ENCODE measurements around the gene ADAP1. TPM values are rescaled to one million over a fixed set of nuclear protein-coding genes. Genes with fewer than 3 reads are reported as not detected.

ADAP1 gene
- polyA plus RNA-seq, 1 experiment, result 0.87 TPM

- Histone ChIP-seq H3K4me3 (ENCODE audit: low read depth, low read length) (no peak overlapping the region), H3K27ac (ENCODE audit: low read depth, low read length) (no peak overlapping the region), H3K27me3 (ENCODE audit: control insufficient read depth, insufficient read depth, low read length) (peaks cover 4% of the 10 kb centered on the region), H3K9me3 (ENCODE audit: control insufficient read depth, insufficient read depth, low read length) (no peaks in the 10 kb centered on the region; the same call in 1 of the 2 replicates)
- TF ChIP-seq CTCF (IDR thresholded peaks at IDR 0.05; ENCODE audit: low read depth, low read length), result no peak
- CTCF ChIA-PET, result interaction anchor here (1.1 to 6.1 kb wide), 4 partner anchors 66 to 189 kb away, joined by 5 to 182 read pairs (median 22); no protein-coding TSS in a partner anchor
- DNase-seq (ENCODE audit: low read depth, low spot score), result no peak
- POLR2A ChIA-PET, result no interaction called here
These were observed 40.3 kb upstream of the ADAP1 start for GRCh38 chr7:994592-995308.

- Histone ChIP-seq H3K27ac (ENCODE audit: low read depth, low read length) (no peak overlapping the region), H3K9me3 (ENCODE audit: control insufficient read depth, insufficient read depth, low read length) (no peaks in the 10 kb centered on the region; the same call in 1 of the 2 replicates), H3K4me3 (ENCODE audit: low read depth, low read length) (no peak overlapping the region), H3K27me3 (ENCODE audit: control insufficient read depth, insufficient read depth, low read length) (peaks cover 4% of the 10 kb centered on the region)
- POLR2A ChIA-PET, result interaction anchor here (1.4 kb wide), 1 partner anchor 73 kb away, joined by 10 read pairs; no protein-coding TSS in a partner anchor
- CTCF ChIA-PET, result interaction anchor here (0.6 to 6.1 kb wide), 35 partner anchors 11 to 207 kb away, joined by 3 to 182 read pairs (median 6); partner anchors contain the start of genes COX19, CYP2W1, GPER1 and GPR146
- DNase-seq (ENCODE audit: low read depth, low spot score), result peak; percentile 91
- peak; percentile 99 for TF ChIP-seq CTCF (IDR thresholded peaks at IDR 0.05; ENCODE audit: low read depth, low read length)
These were observed 38.5 kb upstream of the ADAP1 start for GRCh38 chr7:992709-993607.

- H3K4me3 ChIP-seq (ENCODE audit: low read depth, low read length), result no peak overlapping the region
- H3K27ac ChIP-seq (ENCODE audit: low read depth, low read length), result no peak overlapping the region
- H3K9me3 ChIP-seq (ENCODE audit: control insufficient read depth, insufficient read depth, low read length), result no peaks in the 10 kb centered on the region; the same call in 1 of the 2 replicates
- TF ChIP-seq CTCF (IDR thresholded peaks at IDR 0.05; ENCODE audit: low read depth, low read length), result no peak
- DNase-seq (ENCODE audit: low read depth, low spot score), result no peak
- peaks cover 4% of the 10 kb centered on the region for H3K27me3 ChIP-seq (ENCODE audit: control insufficient read depth, insufficient read depth, low read length)
- CTCF ChIA-PET, result interaction anchor here (0.7 to 6.1 kb wide), 25 partner anchors 10 to 191 kb away, joined by 3 to 182 read pairs (median 7); partner anchors contain the start of genes COX19, CYP2W1, GPER1 and GPR146
- POLR2A ChIA-PET, result interaction anchor here (1.4 kb wide), 1 partner anchor 74 kb away, joined by 10 read pairs; no protein-coding TSS in a partner anchor
These were observed 37.5 kb upstream of the ADAP1 start for GRCh38 chr7:991729-992656.

- TF ChIP-seq CTCF (IDR thresholded peaks at IDR 0.05; ENCODE audit: low read depth, low read length), result no peak
- peaks cover 4% of the 10 kb centered on the region for H3K27me3 ChIP-seq (ENCODE audit: control insufficient read depth, insufficient read depth, low read length)
- ChIA-PET CTCF (interaction anchor here (1.3 to 6.1 kb wide), 4 partner anchors 9 to 113 kb away, joined by 3 to 182 read pairs (median 8); partner anchors contain the start of genes CYP2W1 and GPR146), POLR2A (no interaction called here)
- no peak overlapping the region for H3K27ac ChIP-seq (ENCODE audit: low read depth, low read length)
- H3K4me3 ChIP-seq (ENCODE audit: low read depth, low read length), result no peak overlapping the region
- no peaks in the 10 kb centered on the region; the same call in 1 of the 2 replicates for H3K9me3 ChIP-seq (ENCODE audit: control insufficient read depth, insufficient read depth, low read length)
- DNase-seq (ENCODE audit: low read depth, low spot score), result no peak
These were observed 36.7 kb upstream of the ADAP1 start for GRCh38 chr7:990933-991728.

Data from AG04450 (cell line).